ENCODE data around the gene GPC6. TPM values are rescaled to one million over a fixed set of nuclear protein-coding genes. Genes with fewer than 3 reads are reported as not detected.
"Not testable (repeated sequence)": the region's sequence is repeated elsewhere in the genome, so short reads cannot be mapped to it uniquely, and the experiment has no call there.

GPC6 gene
- total and polyA plus RNA-seq, 5 donors from 2014 or later, result not detected

GRCh38 chr13:93473441-93474270, 247.0 kb downstream of the GPC6 start:
- no peak overlapping the region for H3K27ac Mint-ChIP-seq

GRCh38 chr13:93476175-93476574, 249.6 kb downstream of the GPC6 start:
- no peaks in the 10 kb centered on the region for H3K4me1 ChIP-seq (ENCODE audit: control insufficient read depth, insufficient read depth, low read length, poor library complexity, severe bottlenecking)
- no peaks in the 10 kb centered on the region for H3K9me3 ChIP-seq (ENCODE audit: control insufficient read depth in 2 of 2, low read length in 2 of 2)
- H3K36me3 ChIP-seq (ENCODE audit: control insufficient read depth, insufficient read depth, low read length), result no peaks in the 10 kb centered on the region
- no peak overlapping the region for H3K27ac ChIP-seq (ENCODE audit: insufficient read depth, low read length, poor library complexity, severe bottlenecking)
- ATAC-seq (ENCODE audit: low read depth in 2 of 2), result no peak
- Mint-ChIP-seq H3K9me3 (peaks cover 0 to 4% (median 2%) of the 10 kb centered on the region in 7 donors), H3K4me1 (no peaks in the 10 kb centered on the region), H3K36me3 (no peaks in the 10 kb centered on the region), H3K27ac (no peak overlapping the region), H3K4me3 (no peak overlapping the region), H3K27me3 (no peaks in the 10 kb centered on the region)
- no peak overlapping the region for H3K4me3 ChIP-seq (ENCODE audit: low read depth, low read length)
- H3K27me3 ChIP-seq (ENCODE audit: control insufficient read depth, insufficient read depth, low read length), result no peaks in the 10 kb centered on the region
- no peak for DNase-seq

More at GRCh38 chr13:93473441-93474270, 247.0 kb downstream of the GPC6 start:
- no peaks in the 10 kb centered on the region for H3K36me3 ChIP-seq (ENCODE audit: control insufficient read depth, insufficient read depth, low read length)
- no peak for ATAC-seq (ENCODE audit: low read depth in 2 of 2)
- Mint-ChIP-seq H3K36me3 (no peaks in the 10 kb centered on the region), H3K9me3 (peaks cover 0 to 9% (median 3%) of the 10 kb centered on the region in 7 donors), H3K4me3 (no peak overlapping the region), H3K27me3 (no peaks in the 10 kb centered on the region), H3K4me1 (no peaks in the 10 kb centered on the region)
- H3K27me3 ChIP-seq (ENCODE audit: control insufficient read depth, insufficient read depth, low read length), result no peaks in the 10 kb centered on the region
- no peaks in the 10 kb centered on the region for H3K4me1 ChIP-seq (ENCODE audit: control insufficient read depth, insufficient read depth, low read length, poor library complexity, severe bottlenecking)
- no peak overlapping the region for H3K27ac ChIP-seq (ENCODE audit: insufficient read depth, low read length, poor library complexity, severe bottlenecking)
- H3K4me3 ChIP-seq (ENCODE audit: low read depth, low read length), result no peak overlapping the region
- no peaks in the 10 kb centered on the region for H3K9me3 ChIP-seq (ENCODE audit: control insufficient read depth in 2 of 2, low read length in 2 of 2)
- DNase-seq, result no peak

GRCh38 chr13:93477238-93477637, 250.6 kb downstream of the GPC6 start:
- Histone ChIP-seq H3K36me3 (ENCODE audit: control insufficient read depth, insufficient read depth, low read length) (no peaks in the 10 kb centered on the region), H3K27ac (ENCODE audit: insufficient read depth, low read length, poor library complexity, severe bottlenecking) (no peak overlapping the region), H3K27me3 (ENCODE audit: control insufficient read depth, insufficient read depth, low read length) (no peaks in the 10 kb centered on the region), H3K4me1 (ENCODE audit: control insufficient read depth, insufficient read depth, low read length, poor library complexity, severe bottlenecking) (no peaks in the 10 kb centered on the region), H3K4me3 (ENCODE audit: low read depth, low read length) (no peak overlapping the region), H3K9me3 (ENCODE audit: control insufficient read depth in 2 of 2, low read length in 2 of 2) (no peaks in the 10 kb centered on the region)
- H3K9me3 Mint-ChIP-seq, result peaks cover 0 to 1% (median 0%) of the 10 kb centered on the region in 7 donors
- no peak overlapping the region for H3K4me3 Mint-ChIP-seq
- no peak overlapping the region for H3K27ac Mint-ChIP-seq
- H3K4me1 Mint-ChIP-seq, result no peaks in the 10 kb centered on the region
- H3K36me3 Mint-ChIP-seq, result no peaks in the 10 kb centered on the region
- no peaks in the 10 kb centered on the region for H3K27me3 Mint-ChIP-seq
- no peak for DNase-seq
- no peak for ATAC-seq (ENCODE audit: low read depth in 2 of 2)

GRCh38 chr13:93480553-93481106, 254.0 kb downstream of the GPC6 start:
- ATAC-seq (ENCODE audit: low read depth in 2 of 2), result no peak
- H3K4me1 ChIP-seq (ENCODE audit: control insufficient read depth, insufficient read depth, low read length, poor library complexity, severe bottlenecking), result no peaks in the 10 kb centered on the region
- Mint-ChIP-seq H3K4me3 (no peak overlapping the region), H3K4me1 (no peaks in the 10 kb centered on the region), H3K27ac (no peak overlapping the region), H3K36me3 (no peaks in the 10 kb centered on the region), H3K9me3 (peaks cover 0 to 1% (median 0%) of the 10 kb centered on the region in 7 donors), H3K27me3 (no peaks in the 10 kb centered on the region)
- H3K36me3 ChIP-seq (ENCODE audit: control insufficient read depth, insufficient read depth, low read length), result no peaks in the 10 kb centered on the region
- DNase-seq, result no peak
- no peaks in the 10 kb centered on the region for H3K9me3 ChIP-seq (ENCODE audit: control insufficient read depth in 2 of 2, low read length in 2 of 2)
- H3K27me3 ChIP-seq (ENCODE audit: control insufficient read depth, insufficient read depth, low read length), result no peaks in the 10 kb centered on the region
- H3K4me3 ChIP-seq (ENCODE audit: low read depth, low read length), result no peak overlapping the region
- H3K27ac ChIP-seq (ENCODE audit: insufficient read depth, low read length, poor library complexity, severe bottlenecking), result no peak overlapping the region

- not testable (repeated sequence) for H3K36me3 Mint-ChIP-seq; H3K27ac ChIP-seq (ENCODE audit: insufficient read depth, low read length, poor library complexity, severe bottlenecking); ATAC-seq (ENCODE audit: low read depth in 2 of 2); H3K9me3 Mint-ChIP-seq; H3K4me3 ChIP-seq (ENCODE audit: low read depth, low read length); H3K36me3 ChIP-seq (ENCODE audit: control insufficient read depth, insufficient read depth, low read length); H3K4me1 Mint-ChIP-seq; H3K4me1 ChIP-seq (ENCODE audit: control insufficient read depth, insufficient read depth, low read length, poor library complexity, severe bottlenecking); H3K9me3 ChIP-seq (ENCODE audit: control insufficient read depth in 2 of 2, low read length in 2 of 2); H3K27me3 Mint-ChIP-seq; DNase-seq; H3K27ac Mint-ChIP-seq; H3K27me3 ChIP-seq (ENCODE audit: control insufficient read depth, insufficient read depth, low read length); H3K4me3 Mint-ChIP-seq
These were observed 269.5 kb downstream of the GPC6 start for GRCh38 chr13:93496117-93496516.

GRCh38 chr13:93496985-93497673, 270.5 kb downstream of the GPC6 start:
- Mint-ChIP-seq H3K4me1 (no peaks in the 10 kb centered on the region), H3K36me3 (no peaks in the 10 kb centered on the region), H3K4me3 (no peak overlapping the region), H3K27me3 (no peaks in the 10 kb centered on the region), H3K27ac (no peak overlapping the region), H3K9me3 (peaks cover 0 to 4% (median 1%) of the 10 kb centered on the region in 7 donors)
- Histone ChIP-seq H3K9me3 (ENCODE audit: control insufficient read depth in 2 of 2, low read length in 2 of 2) (no peaks in the 10 kb centered on the region), H3K27me3 (ENCODE audit: control insufficient read depth, insufficient read depth, low read length) (no peaks in the 10 kb centered on the region), H3K27ac (ENCODE audit: insufficient read depth, low read length, poor library complexity, severe bottlenecking) (no peak overlapping the region), H3K36me3 (ENCODE audit: control insufficient read depth, insufficient read depth, low read length) (no peaks in the 10 kb centered on the region), H3K4me3 (ENCODE audit: low read depth, low read length) (no peak overlapping the region), H3K4me1 (ENCODE audit: control insufficient read depth, insufficient read depth, low read length, poor library complexity, severe bottlenecking) (no peaks in the 10 kb centered on the region)
- ATAC-seq (ENCODE audit: low read depth in 2 of 2) (no peak), DNase-seq (no peak)

- no peak overlapping the region for H3K27ac Mint-ChIP-seq
- DNase-seq, result no peak
- H3K4me1 ChIP-seq (ENCODE audit: control insufficient read depth, insufficient read depth, low read length, poor library complexity, severe bottlenecking), result no peaks in the 10 kb centered on the region
- H3K36me3 Mint-ChIP-seq, result no peaks in the 10 kb centered on the region
- no peak for ATAC-seq (ENCODE audit: low read depth in 2 of 2)
- no peaks in the 10 kb centered on the region for H3K36me3 ChIP-seq (ENCODE audit: control insufficient read depth, insufficient read depth, low read length)
- H3K27ac ChIP-seq (ENCODE audit: insufficient read depth, low read length, poor library complexity, severe bottlenecking), result no peak overlapping the region
- no peak overlapping the region for H3K4me3 Mint-ChIP-seq
- H3K4me1 Mint-ChIP-seq, result no peaks in the 10 kb centered on the region
- H3K4me3 ChIP-seq (ENCODE audit: low read depth, low read length), result no peak overlapping the region
- H3K27me3 Mint-ChIP-seq, result no peaks in the 10 kb centered on the region
- no peaks in the 10 kb centered on the region for H3K27me3 ChIP-seq (ENCODE audit: control insufficient read depth, insufficient read depth, low read length)
- H3K9me3 Mint-ChIP-seq, result peaks cover 0 to 4% (median 0%) of the 10 kb centered on the region in 7 donors
- no peaks in the 10 kb centered on the region for H3K9me3 ChIP-seq (ENCODE audit: control insufficient read depth in 2 of 2, low read length in 2 of 2)
These were observed 273.4 kb downstream of the GPC6 start for GRCh38 chr13:93499991-93500390.

Data from CD4-positive, CD25-positive, alpha-beta regulatory T cell (primary cell).